ENCODE results near the gene LSS.

DNA sequence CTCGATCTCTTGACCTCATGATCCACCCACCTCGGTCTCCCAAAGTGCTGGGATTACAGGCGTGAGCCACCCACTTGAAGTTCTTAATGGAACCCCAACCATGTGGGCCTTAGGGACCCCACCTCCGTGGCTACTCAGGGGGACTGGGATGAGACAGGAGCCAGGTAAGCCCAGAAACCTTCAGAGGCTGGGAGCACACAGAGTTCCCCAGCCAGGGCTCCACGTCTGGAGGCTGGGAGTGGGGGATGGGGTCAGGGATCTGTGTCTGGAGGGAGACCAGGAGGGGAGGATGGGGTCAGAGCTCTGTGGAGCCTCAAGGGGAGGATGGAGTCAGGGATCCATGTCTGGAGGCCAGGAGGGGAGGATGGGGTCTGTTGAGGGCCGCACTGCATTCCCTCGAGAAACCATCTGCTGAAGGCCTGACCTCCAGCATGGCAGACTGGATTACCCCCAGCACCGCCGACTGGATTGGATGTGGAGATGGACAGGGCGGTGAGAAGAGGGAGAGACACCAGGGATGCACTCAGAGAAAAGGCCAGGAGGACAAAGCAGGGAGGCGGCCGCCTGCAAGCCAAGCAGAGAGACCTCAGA lies 71.1 kb downstream of the LSS start:
- no peak for TF ChIP-seq POLR2A (IDR thresholded peaks at IDR 0.05)
- TF ChIP-seq, protein P1, sequence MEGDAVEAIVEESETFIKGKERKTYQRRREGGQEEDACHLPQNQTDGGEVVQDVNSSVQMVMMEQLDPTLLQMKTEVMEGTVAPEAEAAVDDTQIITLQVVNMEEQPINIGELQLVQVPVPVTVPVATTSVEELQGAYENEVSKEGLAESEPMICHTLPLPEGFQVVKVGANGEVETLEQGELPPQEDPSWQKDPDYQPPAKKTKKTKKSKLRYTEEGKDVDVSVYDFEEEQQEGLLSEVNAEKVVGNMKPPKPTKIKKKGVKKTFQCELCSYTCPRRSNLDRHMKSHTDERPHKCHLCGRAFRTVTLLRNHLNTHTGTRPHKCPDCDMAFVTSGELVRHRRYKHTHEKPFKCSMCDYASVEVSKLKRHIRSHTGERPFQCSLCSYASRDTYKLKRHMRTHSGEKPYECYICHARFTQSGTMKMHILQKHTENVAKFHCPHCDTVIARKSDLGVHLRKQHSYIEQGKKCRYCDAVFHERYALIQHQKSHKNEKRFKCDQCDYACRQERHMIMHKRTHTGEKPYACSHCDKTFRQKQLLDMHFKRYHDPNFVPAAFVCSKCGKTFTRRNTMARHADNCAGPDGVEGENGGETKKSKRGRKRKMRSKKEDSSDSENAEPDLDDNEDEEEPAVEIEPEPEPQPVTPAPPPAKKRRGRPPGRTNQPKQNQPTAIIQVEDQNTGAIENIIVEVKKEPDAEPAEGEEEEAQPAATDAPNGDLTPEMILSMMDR (IDR thresholded peaks at IDR 0.05), result no peak

Data from Peyer's patch (tissue), 4 donors.